GM21447 (cell line): ENCODE measurements around the gene TMEM97.

Source experiments
- ATAC-seq: cut with Tn5 transposase; IDR thresholded peaks from one replicate; pipeline ENCODE4 v1.9.1; 2021; ENCODE audit not compliant: unreplicated experiment

TMEM97 gene

DNA sequence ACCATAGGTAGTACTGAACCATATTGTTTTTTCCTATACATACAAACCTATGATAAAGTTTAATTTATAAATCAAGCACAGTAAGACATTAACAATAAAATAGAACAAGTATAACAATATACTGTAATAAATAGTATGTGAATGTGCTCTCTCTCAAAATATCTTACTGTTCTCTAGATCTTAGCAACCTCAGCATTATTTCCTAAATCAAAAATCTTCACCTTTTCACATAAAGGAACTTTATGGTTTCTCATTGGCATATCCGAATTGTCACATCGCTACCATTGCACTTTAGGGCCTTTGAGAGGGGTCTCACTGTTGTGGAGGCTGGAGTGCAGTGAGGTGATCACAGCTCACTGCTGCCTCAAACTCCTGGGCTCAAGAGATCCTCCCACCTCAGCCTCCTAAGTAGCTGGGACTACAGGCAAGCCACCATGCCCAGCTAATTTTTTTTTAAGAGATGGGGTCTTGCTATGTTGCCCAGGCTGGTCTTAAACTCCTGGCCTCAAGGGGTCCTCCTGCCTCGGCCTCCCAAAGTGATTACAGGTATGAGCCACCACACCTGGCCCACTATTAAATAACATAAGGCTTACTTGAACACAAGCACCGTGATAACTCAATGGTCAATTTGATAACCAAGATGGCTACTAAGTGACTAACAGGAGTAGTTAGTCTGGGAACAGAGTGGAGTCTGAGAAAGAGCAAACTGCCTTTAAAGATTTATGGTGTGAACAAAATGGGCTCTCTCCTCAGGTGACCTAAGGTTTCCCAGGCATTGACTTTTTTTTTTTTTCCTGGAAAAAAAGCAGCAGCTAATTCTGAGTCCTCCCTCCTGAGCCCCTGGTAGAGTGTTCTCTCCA lies 2.9 kb upstream of the TMEM97 start:
- no peak for ATAC-seq

- no peak for ATAC-seq
These were observed 1.7 kb upstream of the TMEM97 start for GRCh38 chr17:28317099-28317965.

- no peak for ATAC-seq
These were observed 838 bp upstream of the TMEM97 start for GRCh38 chr17:28317966-28318758.

GRCh38 chr17:28319598-28319935 lies 567 bp downstream of the TMEM97 start:
- no peak for ATAC-seq

- ATAC-seq: no peak
These were observed 1.4 kb downstream of the TMEM97 start for GRCh38 chr17:28320215-28321061.

DNA sequence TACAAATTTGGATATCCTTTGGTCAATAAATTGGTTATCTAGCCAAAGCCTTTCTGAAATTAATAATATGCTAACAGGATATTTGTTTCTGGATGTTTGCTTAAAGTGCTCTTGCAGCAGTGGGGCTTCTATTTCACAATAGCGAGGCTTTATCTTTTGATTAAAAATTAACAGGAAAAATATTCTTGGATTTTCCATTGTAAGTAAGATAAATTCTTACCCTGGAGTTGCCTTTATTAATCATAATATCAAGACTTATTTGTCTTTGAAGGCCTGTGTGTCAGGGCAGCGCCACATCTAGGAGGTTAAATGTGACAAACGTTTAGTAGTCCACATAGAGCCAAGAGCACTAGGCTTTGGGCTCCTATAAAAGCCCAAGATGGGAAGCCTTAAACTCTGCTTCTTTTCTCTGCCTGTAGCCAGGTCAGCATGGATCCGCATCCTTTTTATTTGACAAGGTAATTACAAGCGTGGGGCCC lies 5.3 kb downstream of the TMEM97 start:
- no peak for ATAC-seq

DNA sequence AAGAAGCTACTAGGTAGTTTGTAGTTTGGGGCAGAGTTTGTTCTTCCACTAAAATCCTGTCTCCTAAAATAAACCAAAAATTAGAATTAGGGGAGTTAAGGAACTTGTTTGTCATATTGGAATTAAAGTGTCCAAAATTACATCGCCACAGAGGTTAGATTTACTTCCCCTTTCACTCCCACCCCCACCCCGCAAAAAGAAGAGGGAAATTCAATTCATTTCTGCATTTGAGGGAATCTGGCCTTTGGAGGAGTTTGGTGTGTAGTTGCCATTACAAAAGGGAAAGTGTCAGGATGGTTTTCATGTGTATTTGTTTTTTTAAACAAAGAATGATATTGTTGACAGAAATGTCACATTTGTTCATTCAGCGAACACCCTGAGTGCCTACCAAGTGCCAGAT lies 5.8 kb downstream of the TMEM97 start:
- ATAC-seq: no peak

DNA sequence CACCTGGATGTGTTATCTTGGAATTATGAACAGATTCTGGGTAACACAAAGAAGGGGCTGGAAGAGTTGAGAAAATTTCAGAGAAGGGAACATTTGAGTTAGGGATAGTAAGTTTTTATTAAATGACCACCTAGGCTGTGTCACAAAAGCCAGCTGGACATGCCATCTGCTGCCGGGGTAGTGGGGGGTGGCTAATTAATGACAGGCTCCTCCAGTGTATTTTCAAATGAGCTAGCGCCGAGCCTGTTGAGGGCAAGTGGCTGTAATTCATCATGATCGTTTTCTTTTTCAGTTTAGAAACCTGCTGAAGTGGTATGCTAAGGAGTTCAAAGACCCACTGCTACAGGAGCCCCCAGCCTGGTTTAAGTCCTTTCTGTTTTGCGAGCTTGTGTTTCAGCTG lies 6.2 kb downstream of the TMEM97 start:
- ATAC-seq: no peak

GRCh38 chr17:28326114-28326513 lies 7.1 kb downstream of the TMEM97 start:
- ATAC-seq: no peak

DNA sequence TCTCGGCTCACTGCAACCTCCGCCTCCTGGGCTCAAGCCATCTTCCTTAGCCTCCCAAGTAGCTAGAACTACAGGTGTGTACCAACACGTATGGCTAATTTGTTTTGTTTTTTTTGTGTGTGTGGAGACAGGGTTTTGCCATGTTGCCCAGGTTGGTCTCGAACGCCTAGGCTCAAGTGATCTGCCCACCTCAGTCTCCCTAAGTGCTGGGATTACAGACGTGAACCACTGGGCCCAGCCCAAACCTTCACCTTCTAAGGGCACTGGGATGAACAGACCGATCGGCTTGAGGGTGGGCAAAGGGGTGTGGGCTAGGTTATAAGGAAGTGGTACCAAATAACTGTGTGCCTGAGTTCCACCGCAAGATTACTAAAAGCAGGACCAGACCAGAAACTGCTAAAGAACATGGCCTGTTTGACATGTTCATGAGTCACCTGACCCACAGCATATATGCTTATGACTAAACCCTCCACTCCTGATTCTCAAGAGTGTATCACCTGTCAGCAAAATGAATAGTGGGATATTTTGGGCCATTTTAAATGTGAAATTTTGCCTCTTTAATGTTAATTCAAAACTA lies 8.1 kb downstream of the TMEM97 start:
- peak; percentile 60 for ATAC-seq

DNA sequence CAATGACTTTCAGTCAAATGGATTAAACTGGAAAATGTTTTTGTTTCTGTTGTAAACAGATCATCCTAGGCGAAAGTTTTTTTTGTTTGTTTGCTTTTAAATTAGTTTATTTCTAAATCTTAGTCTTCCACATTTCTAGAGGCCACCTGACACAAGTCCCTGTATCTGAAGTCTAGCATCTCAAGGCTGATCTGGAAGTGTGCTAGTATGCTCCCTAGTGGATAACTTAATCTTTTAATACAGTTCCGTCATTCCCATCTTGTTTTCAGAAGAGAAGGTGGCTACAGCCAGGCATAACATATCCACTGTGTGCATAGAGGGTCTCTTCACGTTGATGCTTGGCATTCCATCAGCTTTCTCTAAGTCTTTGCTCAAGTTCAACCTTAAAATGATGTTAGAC lies 8.7 kb downstream of the TMEM97 start:
- ATAC-seq: no peak

DNA sequence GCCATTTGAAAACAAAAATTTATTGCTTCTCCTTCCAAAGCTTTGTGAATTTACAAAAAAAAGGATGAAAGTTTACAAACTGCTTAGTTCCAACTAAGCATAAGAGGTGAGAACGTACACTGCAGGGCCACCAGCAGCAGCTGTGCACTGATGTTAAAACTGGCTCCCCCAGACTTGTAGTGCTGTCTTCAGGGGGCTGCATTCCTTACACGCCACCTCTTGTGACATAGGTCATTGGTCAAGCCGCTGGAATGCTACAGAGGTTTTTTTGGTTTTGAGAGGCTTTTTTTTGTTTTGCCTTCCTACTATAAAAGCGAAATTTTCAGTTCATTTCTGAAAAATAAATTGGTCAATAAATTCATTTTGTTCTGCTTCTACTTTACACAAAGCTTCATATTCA lies 9.3 kb downstream of the TMEM97 start:
- no peak for ATAC-seq

GRCh38 chr17:28330671-28331070 lies 11.7 kb downstream of the TMEM97 start:
- ATAC-seq: no peak

- ATAC-seq: no peak
These were observed 13.0 kb downstream of the TMEM97 start for GRCh38 chr17:28331891-28332420.

GRCh38 chr17:28333083-28333746 lies 14.2 kb downstream of the TMEM97 start:
- no peak for ATAC-seq

- ATAC-seq: no peak
These were observed 15.2 kb downstream of the TMEM97 start for GRCh38 chr17:28334171-28334570.

DNA sequence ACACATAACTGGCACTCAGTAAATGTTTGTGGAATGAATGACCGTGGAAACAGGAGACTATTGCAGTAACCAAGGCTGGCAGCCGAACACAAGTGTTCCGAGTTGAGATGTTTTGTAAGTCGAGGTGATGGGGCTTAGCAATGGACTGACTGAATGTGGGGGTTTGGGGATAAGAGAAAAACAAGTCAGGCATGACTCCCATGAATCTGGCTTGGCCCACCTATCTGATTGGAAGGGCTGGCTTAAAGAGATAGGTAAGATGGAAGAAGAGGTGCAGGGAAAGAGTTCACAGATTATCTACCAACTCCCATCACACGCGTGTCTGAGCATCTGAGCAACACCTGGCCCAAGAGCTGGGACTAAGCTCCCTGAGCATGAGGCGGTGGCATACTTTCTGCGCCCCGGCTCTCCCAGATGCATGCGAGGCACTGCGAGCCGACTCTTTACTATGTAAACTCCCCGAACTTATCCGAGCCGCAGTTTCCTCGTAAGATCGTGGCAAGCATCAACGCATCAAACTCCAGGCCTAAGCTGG lies 15.7 kb downstream of the TMEM97 start:
- ATAC-seq: no peak

- peak; percentile 96 for ATAC-seq
These were observed 16.4 kb downstream of the TMEM97 start, which contains the start of the genes IFT20 and TNFAIP1 for GRCh38 chr17:28335201-28335958. IFT20 (minus strand) TSS chr17:28335472; CDS start chr17:28331985, 3,487 bp downstream. TNFAIP1 (plus strand) TSS chr17:28335761; CDS start chr17:28339522, 3,761 bp downstream.
